ENCODE data around the gene EHD4. TPM values are rescaled to one million over a fixed set of nuclear protein-coding genes. Genes with fewer than 3 reads are reported as not detected.

Gene EHD4
- total and polyA plus RNA-seq, 9 of the 15 experiments (the other 6 are each of a cell fraction or from before 2014, with no cell fraction given) = 0.89 to 10.3 (median 6.4) TPM

DNA sequence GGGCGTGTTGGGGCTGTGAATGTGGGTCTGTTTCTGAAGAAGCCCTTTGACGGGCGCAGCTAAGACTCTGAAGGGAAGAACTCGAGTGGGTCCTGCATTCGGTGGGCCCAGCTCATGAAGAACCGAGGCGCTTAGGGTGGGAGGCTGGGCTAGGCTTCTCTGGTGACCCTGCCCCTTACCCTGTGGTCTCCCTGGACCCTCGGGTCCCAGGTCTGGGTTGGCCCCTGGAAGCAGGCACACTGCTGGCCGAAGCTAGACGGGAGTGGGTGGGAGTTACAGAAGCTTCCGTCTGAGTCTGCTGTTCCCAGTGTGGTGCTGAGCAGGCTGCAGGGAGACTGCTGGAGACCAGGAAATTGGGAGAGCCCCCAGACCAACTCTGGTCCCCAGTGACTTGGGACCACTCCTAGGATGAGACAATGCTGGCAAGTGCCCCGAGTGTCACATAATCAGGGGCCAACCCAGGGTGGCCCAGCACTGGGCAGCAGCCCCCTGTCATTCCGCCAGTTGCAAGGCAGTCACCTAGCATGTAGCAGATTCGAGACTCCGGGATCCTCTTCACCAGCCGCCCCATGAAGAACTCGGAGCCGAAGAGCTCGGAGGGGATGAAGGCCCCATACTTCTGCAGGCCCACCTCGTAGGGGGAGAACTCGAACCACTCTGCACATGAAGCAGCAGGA lies 16.7 kb upstream of the EHD4 start:
- intact Hi-C loops (cut with micrococcal nuclease) (loop anchor here (1.0 to 10.0 kb wide), 4 partner anchors 68 to 486 kb away; no protein-coding TSS in a partner anchor), in situ Hi-C loops (cut with MboI) (no loop called here)
- Histone ChIP-seq H3K79me2 (ENCODE audit: control insufficient read depth, insufficient read depth, low read length) (no peaks in the 10 kb centered on the region), H3K36me3 (ENCODE audit: control insufficient read depth, insufficient read depth, low read length) (no peaks in the 10 kb centered on the region), H3K27ac (ENCODE audit: extremely low read depth, low read depth, low read length) (no peak overlapping the region), H3K27me3 (ENCODE audit: control insufficient read depth in 2 of 2, insufficient read depth in 2 of 2, low read length in 2 of 2) (peaks cover 44 to 77% of the 10 kb centered on the region in 2 experiments; a peak in 4 of 5 replicates), H3K4me1 (replicated peaks in 1 of 2; ENCODE audit: control insufficient read depth in 2 of 2, insufficient read depth in 2 of 2, low read length in 2 of 2) (peaks cover 0 to 5% of the 10 kb centered on the region in 2 experiments; a peak in 1 of 5 replicates), H4K20me1 (replicated peaks; ENCODE audit: control insufficient read depth, insufficient read depth, low read length) (peaks cover 11% of the 10 kb centered on the region; the same call in 1 of the 2 replicates), H2AFZ (ENCODE audit: low read depth, low read length) (peak overlapping the region; percentile 63; the same call in 1 of the 2 replicates), H3K9ac (ENCODE audit: insufficient read depth in 1 of 2, low read depth in 2 of 2, low read length in 2 of 2) (peak overlapping the region in 1 of 2 experiments; percentile 43; a peak in 2 of 4 replicates), H3K9me3 (replicated peaks; ENCODE audit: control insufficient read depth, insufficient read depth, low read depth, low read length) (no peaks in the 10 kb centered on the region), H3K9me1 (ENCODE audit: control insufficient read depth, insufficient read depth, low read length) (no peaks in the 10 kb centered on the region), H3K4me3 (no peak overlapping the region), H3K4me2 (ENCODE audit: insufficient read depth, low read length) (no peak overlapping the region)
- ATAC-seq = peak; percentile 21
- 19% methylated on average over 21 of the region's 21 CpGs for WGBS (ENCODE audit: insufficient coverage, low coverage, missing lambda C conversion rate)
- TF ChIP-seq RHOXF2B (CRISPR knock-in tag; conservative IDR thresholded peaks at IDR 0.05) = no peak
- TF ChIP-seq, protein P1, sequence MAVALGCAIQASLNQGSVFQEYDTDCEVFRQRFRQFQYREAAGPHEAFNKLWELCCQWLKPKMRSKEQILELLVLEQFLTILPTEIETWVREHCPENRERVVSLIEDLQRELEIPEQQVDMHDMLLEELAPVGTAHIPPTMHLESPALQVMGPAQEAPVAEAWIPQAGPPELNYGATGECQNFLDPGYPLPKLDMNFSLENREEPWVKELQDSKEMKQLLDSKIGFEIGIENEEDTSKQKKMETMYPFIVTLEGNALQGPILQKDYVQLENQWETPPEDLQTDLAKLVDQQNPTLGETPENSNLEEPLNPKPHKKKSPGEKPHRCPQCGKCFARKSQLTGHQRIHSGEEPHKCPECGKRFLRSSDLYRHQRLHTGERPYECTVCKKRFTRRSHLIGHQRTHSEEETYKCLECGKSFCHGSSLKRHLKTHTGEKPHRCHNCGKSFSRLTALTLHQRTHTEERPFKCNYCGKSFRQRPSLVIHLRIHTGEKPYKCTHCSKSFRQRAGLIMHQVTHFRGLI (CRISPR knock-in tag; IDR thresholded peaks at IDR 0.05) = no peak
- TF ChIP-seq ERF (CRISPR knock-in tag; IDR thresholded peaks at IDR 0.05) = no peak
- no peak for TF ChIP-seq MTA1 (IDR thresholded peaks at IDR 0.05; ENCODE audit: borderline replicate concordance)
- TF ChIP-seq ZNF507 (tag; conservative IDR thresholded peaks at IDR 0.05) = no peak
- TF ChIP-seq, protein P2, sequence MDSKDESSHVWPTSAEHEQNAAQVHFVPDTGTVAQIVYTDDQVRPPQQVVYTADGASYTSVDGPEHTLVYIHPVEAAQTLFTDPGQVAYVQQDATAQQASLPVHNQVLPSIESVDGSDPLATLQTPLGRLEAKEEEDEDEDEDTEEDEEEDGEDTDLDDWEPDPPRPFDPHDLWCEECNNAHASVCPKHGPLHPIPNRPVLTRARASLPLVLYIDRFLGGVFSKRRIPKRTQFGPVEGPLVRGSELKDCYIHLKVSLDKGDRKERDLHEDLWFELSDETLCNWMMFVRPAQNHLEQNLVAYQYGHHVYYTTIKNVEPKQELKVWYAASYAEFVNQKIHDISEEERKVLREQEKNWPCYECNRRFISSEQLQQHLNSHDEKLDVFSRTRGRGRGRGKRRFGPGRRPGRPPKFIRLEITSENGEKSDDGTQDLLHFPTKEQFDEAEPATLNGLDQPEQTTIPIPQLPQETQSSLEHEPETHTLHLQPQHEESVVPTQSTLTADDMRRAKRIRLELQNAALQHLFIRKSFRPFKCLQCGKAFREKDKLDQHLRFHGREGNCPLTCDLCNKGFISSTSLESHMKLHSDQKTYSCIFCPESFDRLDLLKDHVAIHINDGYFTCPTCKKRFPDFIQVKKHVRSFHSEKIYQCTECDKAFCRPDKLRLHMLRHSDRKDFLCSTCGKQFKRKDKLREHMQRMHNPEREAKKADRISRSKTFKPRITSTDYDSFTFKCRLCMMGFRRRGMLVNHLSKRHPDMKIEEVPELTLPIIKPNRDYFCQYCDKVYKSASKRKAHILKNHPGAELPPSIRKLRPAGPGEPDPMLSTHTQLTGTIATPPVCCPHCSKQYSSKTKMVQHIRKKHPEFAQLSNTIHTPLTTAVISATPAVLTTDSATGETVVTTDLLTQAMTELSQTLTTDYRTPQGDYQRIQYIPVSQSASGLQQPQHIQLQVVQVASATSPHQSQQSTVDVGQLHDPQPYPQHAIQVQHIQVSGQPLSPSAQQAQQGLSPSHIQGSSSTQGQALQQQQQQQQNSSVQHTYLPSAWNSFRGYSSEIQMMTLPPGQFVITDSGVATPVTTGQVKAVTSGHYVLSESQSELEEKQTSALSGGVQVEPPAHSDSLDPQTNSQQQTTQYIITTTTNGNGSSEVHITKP (IDR thresholded peaks at IDR 0.05; ENCODE audit: partially characterized antibody) = no peak
- no peak for TF ChIP-seq MLX (CRISPR knock-in tag; conservative IDR thresholded peaks at IDR 0.05)
- TF ChIP-seq FOXK1 (CRISPR knock-in tag; IDR thresholded peaks at IDR 0.05; ENCODE audit: borderline replicate concordance) = no peak
- TF ChIP-seq RB1 (IDR thresholded peaks at IDR 0.05; ENCODE audit: low read depth) = no peak
- TF ChIP-seq ZNF740 (CRISPR knock-in tag; IDR thresholded peaks at IDR 0.05) = no peak
- no peak for TF ChIP-seq ZNF740 (tag; IDR thresholded peaks at IDR 0.05)
- TF ChIP-seq SPI1 (IDR thresholded peaks at IDR 0.05; ENCODE audit: borderline replicate concordance, low read depth, low read length) = no peak
- TF ChIP-seq CAMTA2 (CRISPR knock-in tag; conservative IDR thresholded peaks at IDR 0.05) = no peak
- no peak for TF ChIP-seq MYC (IDR thresholded peaks at IDR 0.05; ENCODE audit: low read depth, low read length)
- no peak for TF ChIP-seq MYC (CRISPR knock-in tag; IDR thresholded peaks at IDR 0.05; ENCODE audit: borderline replicate concordance, low read depth)
- no peak for DNase-seq (ENCODE audit: extremely low read depth in 1 of 4, low spot score in 3 of 4)
- CTCF ChIA-PET (ENCODE audit: low intra/inter-chr PET ratio) = interaction anchor here (0.6 to 3.8 kb wide), 5 partner anchors 65 to 397 kb away, joined by 3 to 71 read pairs (median 3); no protein-coding TSS in a partner anchor
- no peak for FAIRE-seq
- POLR2A ChIA-PET = interaction anchor here (0.6 to 1.0 kb wide), 2 partner anchors 37 to 95 kb away, joined by 3 read pairs; no protein-coding TSS in a partner anchor
- no TSS peak for BruUV-seq (replicated peaks)

All from K562 (cell line).